Fibroblast of skin of left biceps (primary cell): Measurements from ENCODE around the gene NDUFAF8.

ENCODE experiments used
- DNase-seq, 2 experiments: peaks; one replicate each; pipeline ENCODE4 v3.0.0-alpha.2; 2013; ENCODE audit warnings: low read depth in 2 of 2

Gene NDUFAF8

GRCh38 chr17:81200695-81201580 lies 38.2 kb upstream of the NDUFAF8 start:
- DNase-seq: peak; percentile 8 to 14

- DNase-seq: no peak
Measured at GRCh38 chr17:81202318-81202717, 36.8 kb upstream of the NDUFAF8 start.

GRCh38 chr17:81203136-81203535 lies 36.0 kb upstream of the NDUFAF8 start:
- DNase-seq: no peak

- no peak for DNase-seq
Measured at GRCh38 chr17:81204578-81204977, 34.5 kb upstream of the NDUFAF8 start.

- DNase-seq: no peak
Measured at GRCh38 chr17:81206166-81206565, 33.0 kb upstream of the NDUFAF8 start.

- no peak for DNase-seq
Measured at GRCh38 chr17:81206657-81207056, 32.5 kb upstream of the NDUFAF8 start.

- no peak for DNase-seq
Measured at GRCh38 chr17:81207610-81208581, 31.2 kb upstream of the NDUFAF8 start.

- no peak for DNase-seq
Measured at GRCh38 chr17:81208651-81209050, 30.5 kb upstream of the NDUFAF8 start.

GRCh38 chr17:81209141-81209540 lies 30.0 kb upstream of the NDUFAF8 start:
- DNase-seq: no peak

- no peak for DNase-seq
Measured at GRCh38 chr17:81210466-81210865, 28.7 kb upstream of the NDUFAF8 start.

GRCh38 chr17:81210868-81211267 lies 28.2 kb upstream of the NDUFAF8 start:
- no peak for DNase-seq

- DNase-seq: no peak
Measured at GRCh38 chr17:81212365-81212764, 26.8 kb upstream of the NDUFAF8 start.

GRCh38 chr17:81213978-81214377 lies 25.1 kb upstream of the NDUFAF8 start:
- no peak for DNase-seq

- DNase-seq: no peak
Measured at GRCh38 chr17:81217491-81217890, 21.6 kb upstream of the NDUFAF8 start.

- no peak for DNase-seq
Measured at GRCh38 chr17:81218459-81218858, 20.7 kb upstream of the NDUFAF8 start.

- no peak for DNase-seq
Measured at GRCh38 chr17:81218991-81219390, 20.1 kb upstream of the NDUFAF8 start.

GRCh38 chr17:81219476-81220180 lies 19.5 kb upstream of the NDUFAF8 start:
- no peak for DNase-seq

GRCh38 chr17:81221371-81221841 lies 17.7 kb upstream of the NDUFAF8 start:
- no peak for DNase-seq

- no peak for DNase-seq
Measured at GRCh38 chr17:81221842-81222619, 17.1 kb upstream of the NDUFAF8 start.

GRCh38 chr17:81222620-81222905 lies 16.6 kb upstream of the NDUFAF8 start:
- DNase-seq: no peak
